Middle frontal gyrus (tissue), 1 donor: ENCODE measurements around the gene G3BP1.
"Not testable (repeated sequence)": the region's sequence is repeated elsewhere in the genome, so short reads cannot be mapped to it uniquely, and the experiment has no call there.

Experiments
- DNase-seq: peaks from one replicate; pipeline ENCODE4 v3.0.0-alpha.2; 2015; ENCODE audit warnings: low spot score; ENCODE audit errors: extremely low spot score

The G3BP1 gene

DNA sequence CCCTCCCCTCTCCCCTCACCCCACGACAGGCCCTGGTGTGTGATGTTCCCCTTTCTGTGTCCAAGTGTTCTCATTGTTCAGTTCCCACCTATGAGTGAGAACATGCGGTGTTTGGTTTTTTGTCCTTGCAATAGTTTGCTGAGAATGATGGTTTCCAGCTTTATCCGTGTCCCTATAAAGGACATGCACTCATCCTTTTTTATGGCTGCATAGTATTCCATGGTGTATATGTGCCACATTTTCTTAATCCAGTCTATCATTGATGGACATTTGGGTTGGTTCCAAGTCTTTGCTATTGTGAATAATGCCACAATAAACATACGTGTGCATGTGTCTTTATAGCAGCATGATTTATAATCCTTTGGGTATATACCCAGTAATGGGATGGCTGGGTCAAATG is 89.1 kb downstream of the G3BP1 start:
- not testable (repeated sequence) for DNase-seq
